H1 (cell line): ENCODE results near the gene TCEA2. TPM values are rescaled to one million over a fixed set of nuclear protein-coding genes. Genes with fewer than 3 reads are reported as not detected.

ENCODE experiments used
- CTCF ChIA-PET: fragments of 300-600 bp; sonication (Branson Sonifier 250); formaldehyde crosslinking; loops from one replicate; lab custom pipeline; 2021; ENCODE audit not compliant: partially characterized antibody; lab: Charles Lee
- POLR2A ChIA-PET: fragments of 300-600 bp; sonication (Branson Sonifier 250); formaldehyde crosslinking; loops from one replicate; lab custom pipeline; 2021; ENCODE audit warnings: inconsistent platforms; ENCODE audit not compliant: partially characterized antibody; lab: Charles Lee
- DNase-seq, 2 experiments: peaks; one replicate each; pipeline versions ENCODE4 v3.0.0 to v3.0.0-alpha.2; 2010 to 2022; ENCODE audit warnings: low spot score in 2 of 2, low read depth in 1 of 2, mixed read lengths in 1 of 2
- FAIRE-seq: peaks from 2 replicates; lab custom pipeline; 2011; peaks lifted over from hg19 to GRCh38; lab: Jason Lieb, UNC
- H2AFZ ChIP-seq: 2 replicates; pipeline ENCODE4 v1.8.1; 2012; ENCODE audit warnings: low read length, inconsistent platforms
- H2AK5ac ChIP-seq: 2 replicates; pipeline ENCODE4 v1.6.1; 2013; ENCODE audit warnings: low read depth, low read length
- H2BK120ac ChIP-seq: replicated peaks from 2 replicates; pipeline ENCODE3; 2013; ENCODE audit warnings: low read depth, low read length, inconsistent platforms
- H2BK12ac ChIP-seq: 2 replicates; pipeline ENCODE4 v1.6.1; 2013; ENCODE audit warnings: low read depth, low read length
- H2BK15ac ChIP-seq: 2 replicates; pipeline ENCODE4 v1.6.1; 2013; ENCODE audit warnings: low read length
- H2BK20ac ChIP-seq: 2 replicates; pipeline ENCODE4 v1.6.1; 2013; ENCODE audit warnings: low read length
- H2BK5ac ChIP-seq: 2 replicates; pipeline ENCODE4 v1.6.1; 2013; ENCODE audit warnings: low read depth, low read length
- H3K14ac ChIP-seq: 2 replicates; pipeline ENCODE4 v1.6.1; 2013; ENCODE audit warnings: inconsistent platforms; ENCODE audit not compliant: insufficient read length
- H3K18ac ChIP-seq: 2 replicates; pipeline ENCODE4 v1.6.1; 2013; ENCODE audit warnings: low read length; ENCODE audit errors: extremely low read depth
- H3K23ac ChIP-seq: 2 replicates; pipeline ENCODE4 v1.6.1; 2013; ENCODE audit warnings: inconsistent platforms; ENCODE audit not compliant: insufficient read length
- H3K23me2 ChIP-seq: 2 replicates; pipeline ENCODE4 v1.6.1; 2013; ENCODE audit warnings: low read depth, low read length
- H3K27ac ChIP-seq: 2 replicates; pipeline ENCODE4 v1.6.1; 2011; ENCODE audit warnings: low read depth, low read length, inconsistent platforms
- H3K27me3 ChIP-seq, 4 experiments: replicated peaks in 1 of 4; 1 replicate in 1 of 4; 2 replicates in 3 of 4; pipeline versions ENCODE4 v1.6.1 to v1.8.1; 2011 to 2013; ENCODE audit warnings: low read length in 3 of 4, mild to moderate bottlenecking in 3 of 4, inconsistent platforms in 2 of 4, mixed read lengths in 2 of 4, moderate library complexity in 1 of 4; ENCODE audit not compliant: control insufficient read depth in 3 of 4, insufficient read depth in 3 of 4; ENCODE audit errors: extremely low read depth in 1 of 4
- H3K36me3 ChIP-seq, 4 experiments: 2 replicates each; pipeline versions ENCODE4 v1.6.1 to v1.8.1; 2011 to 2013; ENCODE audit warnings: mild to moderate bottlenecking in 4 of 4, low read length in 3 of 4, moderate library complexity in 2 of 4, control low read depth in 1 of 4, inconsistent platforms in 1 of 4; ENCODE audit not compliant: insufficient read depth in 4 of 4, control insufficient read depth in 2 of 4
- H3K4ac ChIP-seq: replicated peaks from 2 replicates; pipeline ENCODE3; 2013; ENCODE audit warnings: low read length, low read depth, mixed read lengths, inconsistent platforms; ENCODE audit not compliant: insufficient read length
- H3K4me1 ChIP-seq, 4 experiments: replicated peaks in 1 of 4; 1 replicate in 1 of 4; 2 replicates in 3 of 4; pipeline versions ENCODE4 v1.6.1 to v1.8.1; 2011 to 2013; ENCODE audit warnings: low read length in 3 of 4, inconsistent platforms in 2 of 4, mixed read lengths in 1 of 4; ENCODE audit not compliant: insufficient read depth in 4 of 4, control insufficient read depth in 3 of 4
- H3K4me2 ChIP-seq, 2 experiments: 2 replicates each; pipeline versions ENCODE4 v1.6.1 to v1.8.1; 2011 to 2013; ENCODE audit warnings: low read depth in 2 of 2, low read length in 2 of 2, control low read depth in 1 of 2, inconsistent platforms in 1 of 2, mild to moderate bottlenecking in 1 of 2; ENCODE audit not compliant: insufficient read depth in 1 of 2
- H3K4me3 ChIP-seq, 4 experiments: fragments of 200-600, 300-600 bp in 1 of 4; sonication (generic), shearing (Covaris generic), sonication (Bioruptor Twin) in 1 of 4; 2 replicates each; pipeline versions ENCODE4 v1.5.1 to v1.8.1; 2011 to 2016; ENCODE audit warnings: low read length in 4 of 4, low read depth in 3 of 4, control low read depth in 2 of 4, inconsistent platforms in 2 of 4, mild to moderate bottlenecking in 2 of 4, mixed read lengths in 1 of 4, moderate library complexity in 1 of 4; ENCODE audit not compliant: insufficient read depth in 2 of 4; ENCODE audit errors: extremely low read depth in 1 of 4
- H3K56ac ChIP-seq: replicated peaks from 2 replicates; pipeline ENCODE3; 2013; ENCODE audit warnings: low read depth, mild to moderate bottlenecking, mixed read lengths, low read length, inconsistent platforms; ENCODE audit not compliant: insufficient read length
- H3K79me1 ChIP-seq: 2 replicates; pipeline ENCODE4 v1.6.1; 2013; ENCODE audit warnings: low read depth, low read length, control low read depth
- H3K79me2 ChIP-seq, 2 experiments: 2 replicates each; pipeline versions ENCODE4 v1.6.1 to v1.8.1; 2012 to 2013; ENCODE audit warnings: low read length in 2 of 2, mild to moderate bottlenecking in 2 of 2, inconsistent platforms in 1 of 2; ENCODE audit not compliant: insufficient read depth in 2 of 2, control insufficient read depth in 1 of 2
- H3K9ac ChIP-seq, 4 experiments: replicated peaks in 1 of 4; 1 replicate in 1 of 4; 2 replicates in 3 of 4; pipeline versions ENCODE4 v1.6.1 to v1.8.1; 2011 to 2013; ENCODE audit warnings: low read depth in 3 of 4, low read length in 3 of 4, control low read depth in 2 of 4, mild to moderate bottlenecking in 2 of 4, moderate library complexity in 2 of 4, inconsistent platforms in 1 of 4; ENCODE audit errors: extremely low read depth in 1 of 4
- H3K9me3 ChIP-seq, 2 experiments: 2 replicates each; pipeline versions ENCODE4 v1.6.1 to v1.8.1; 2012 to 2013; ENCODE audit warnings: mild to moderate bottlenecking in 2 of 2, moderate library complexity in 2 of 2, control low read depth in 1 of 2, inconsistent platforms in 1 of 2, low read depth in 1 of 2, low read length in 1 of 2, mixed read lengths in 1 of 2; ENCODE audit not compliant: insufficient read depth in 2 of 2
- H4K20me1 ChIP-seq, 2 experiments: replicated peaks in 1 of 2; 2 replicates each; pipeline versions ENCODE3 to v1.8.1; 2011 to 2013; ENCODE audit warnings: inconsistent platforms in 2 of 2, low read length in 2 of 2, mild to moderate bottlenecking in 1 of 2; ENCODE audit not compliant: insufficient read depth in 2 of 2, control insufficient read depth in 1 of 2
- H4K5ac ChIP-seq: 2 replicates; pipeline ENCODE4 v1.6.1; 2013; ENCODE audit warnings: low read length, low read depth, mixed read lengths, inconsistent platforms; ENCODE audit not compliant: insufficient read length
- H4K8ac ChIP-seq: 2 replicates; pipeline ENCODE4 v1.8.0; 2013; ENCODE audit warnings: mild to moderate bottlenecking, moderate library complexity, low read length, inconsistent platforms; ENCODE audit not compliant: insufficient read depth; ENCODE audit errors: extremely low read depth
- H4K91ac ChIP-seq: replicated peaks from 2 replicates; pipeline ENCODE3; 2013; ENCODE audit warnings: low read length, mixed read lengths, inconsistent platforms; ENCODE audit not compliant: insufficient read length
- BACH1 ChIP-seq: IDR thresholded peaks from 2 replicates; pipeline ENCODE4 v1.6.1; 2012; ENCODE audit warnings: low read length, improper control_type of control experiment
- E2F6 ChIP-seq: IDR thresholded peaks from 2 replicates; pipeline ENCODE4 v1.6.1; 2012; ENCODE audit warnings: inconsistent platforms
- MAX ChIP-seq: IDR thresholded peaks from 2 replicates; pipeline ENCODE4 v1.6.1; 2012; ENCODE audit warnings: inconsistent platforms
- NRF1 ChIP-seq: IDR thresholded peaks from 2 replicates; pipeline ENCODE4 v1.6.1; 2011; ENCODE audit warnings: mild to moderate bottlenecking, low read depth, low read length, improper control_type of control experiment
- POU5F1 ChIP-seq: IDR thresholded peaks from 2 replicates; pipeline ENCODE4 v1.6.1; 2011; ENCODE audit warnings: low read depth, mild to moderate bottlenecking, low read length, moderate library complexity
- SIRT6 ChIP-seq: IDR thresholded peaks from one replicate; pipeline ENCODE4 v1.7.1; 2012; ENCODE audit warnings: low read length, inconsistent platforms
- SIX5 ChIP-seq: IDR thresholded peaks from 2 replicates; pipeline ENCODE4 v1.6.1; 2011; ENCODE audit warnings: mild to moderate bottlenecking, low read depth, low read length
- SP1 ChIP-seq: IDR thresholded peaks from 2 replicates; pipeline ENCODE4 v1.6.1; 2011; ENCODE audit warnings: low read depth, low read length
- SP4 ChIP-seq: IDR thresholded peaks from 2 replicates; pipeline ENCODE4 v1.6.1; 2012; ENCODE audit warnings: low read length, inconsistent platforms
- YY1 ChIP-seq: IDR thresholded peaks from 2 replicates; pipeline ENCODE4 v1.6.1; 2011; ENCODE audit warnings: low read depth, mild to moderate bottlenecking, low read length
- WGBS, 2 experiments: shearing (Covaris generic) in 1 of 2; methylation state at CpG; one replicate each; pipeline versions ENCODE4 v1.1.6 to v1.1.7; 2013 to 2015; ENCODE audit warnings: low lambda C conversion rate in 2 of 2, mixed read lengths in 2 of 2, inconsistent platforms in 1 of 2, low coverage in 1 of 2, missing lambda C conversion rate in 1 of 2; ENCODE audit not compliant: insufficient replicate concordance in 2 of 2, insufficient coverage in 1 of 2, insufficient read length in 1 of 2; ENCODE audit errors: extremely low coverage in 1 of 2, missing lambda C conversion rate in 1 of 2; 5-methylcytosine and 5-hydroxymethylcytosine counted together
- polyA plus RNA-seq, 7 experiments: library from polyadenylated mRNA; depleted of rRNA in 3 of 7; stranded (reverse) in 5 of 7; unstranded in 2 of 7; fragments of >200 nt in 5 of 7; fragments of 200-250 nt in 2 of 7; gene quantifications; 1 replicate in 5 of 7; 2 replicates in 1 of 7; 4 replicates in 1 of 7; pipeline versions ENCODE4 v1.2.1 to v1.2.3, GENCODE V29; 2011 to 2013; ENCODE audit warnings: missing spikeins in 2 of 7, mixed read lengths in 2 of 7
- total RNA-seq: library from RNA; stranded (reverse); fragmentation: NEBNext Ultra II Directional; extraction: Animal tissue kit (Norgen Biotek cat#: 25700); gene quantifications from 2 replicates; pipeline ENCODE4 v1.2.1, GENCODE V29; 2021
- TF ChIP-seq, protein P1 (sequence below): IDR thresholded peaks from 2 replicates; pipeline ENCODE4 v1.6.1; 2012; ENCODE audit warnings: low read length, inconsistent platforms

Gene TCEA2
- total and polyA plus RNA-seq, 2 of the 8 experiments (the other 6 are each of a cell fraction or from before 2014, with no cell fraction given): 41.4 to 42.3 TPM

GRCh38 chr20:64069209-64069613, 6.2 kb downstream of the TCEA2 start:
- Histone ChIP-seq H3K9me3 (no peaks in the 10 kb centered on the region), H3K18ac (no peak overlapping the region; the same call in 1 of the 2 replicates), H4K5ac (no peak overlapping the region), H3K4ac (peak overlapping the region; percentile 21), H3K4me2 (no peak overlapping the region), H3K79me2 (no peaks in the 10 kb centered on the region), H3K23ac (no peak overlapping the region), H3K27me3 (no peaks in the 10 kb centered on the region), H3K23me2 (no peaks in the 10 kb centered on the region), H2BK120ac (no peak overlapping the region), H3K9ac (no peak overlapping the region), H4K91ac (peak overlapping the region; percentile 27), H2BK12ac (peak overlapping the region; percentile 92; the same call in 1 of the 2 replicates), H2AFZ (no peak overlapping the region), H3K14ac (no peak overlapping the region), H2BK15ac (peak overlapping the region; percentile 46; the same call in 1 of the 2 replicates), H4K8ac (peak overlapping the region; percentile 62), H3K4me1 (peaks cover 0 to 16% (median 5%) of the 10 kb centered on the region in 4 experiments; a peak in 6 of 7 replicates), H3K56ac (no peak overlapping the region), H4K20me1 (peaks cover 2 to 11% of the 10 kb centered on the region in 2 experiments), H3K36me3 (peaks cover 0 to 8% (median 3%) of the 10 kb centered on the region in 4 experiments; a peak in 3 of 8 replicates), H2AK5ac (peak overlapping the region; percentile 90; the same call in 1 of the 2 replicates), H3K4me3 (no peak overlapping the region), H3K27ac (no peak overlapping the region), H3K79me1 (0 out of 2 replicates have a peak, but pooled peaks cover 3% of the 10 kb centered on the region), H2BK20ac (no peak overlapping the region), H2BK5ac (no peak overlapping the region)
- DNase-seq (no peak), FAIRE-seq (no peak)
- CTCF ChIA-PET: interaction anchor here (0.5 to 3.1 kb wide), 15 partner anchors 9 to 1198 kb away, joined by 3 to 33 read pairs (median 6); partner anchors contain the start of genes C20orf204, LKAAEAR1, OPRL1 and RGS19
- POLR2A ChIA-PET: interaction anchor here (1.7 to 1.9 kb wide), 3 partner anchors 14 to 30 kb away, joined by 4 to 6 read pairs (median 5); partner anchors contain the start of gene LKAAEAR1
- WGBS, 2 experiments: 93% methylated on average over 20 of the region's 20 CpGs; no CpG with 5 or more reads in 1 of the 2 experiments
- TF ChIP-seq SP1: no peak
- no peak for TF ChIP-seq YY1
- TF ChIP-seq NRF1: no peak
- TF ChIP-seq, protein P1, sequence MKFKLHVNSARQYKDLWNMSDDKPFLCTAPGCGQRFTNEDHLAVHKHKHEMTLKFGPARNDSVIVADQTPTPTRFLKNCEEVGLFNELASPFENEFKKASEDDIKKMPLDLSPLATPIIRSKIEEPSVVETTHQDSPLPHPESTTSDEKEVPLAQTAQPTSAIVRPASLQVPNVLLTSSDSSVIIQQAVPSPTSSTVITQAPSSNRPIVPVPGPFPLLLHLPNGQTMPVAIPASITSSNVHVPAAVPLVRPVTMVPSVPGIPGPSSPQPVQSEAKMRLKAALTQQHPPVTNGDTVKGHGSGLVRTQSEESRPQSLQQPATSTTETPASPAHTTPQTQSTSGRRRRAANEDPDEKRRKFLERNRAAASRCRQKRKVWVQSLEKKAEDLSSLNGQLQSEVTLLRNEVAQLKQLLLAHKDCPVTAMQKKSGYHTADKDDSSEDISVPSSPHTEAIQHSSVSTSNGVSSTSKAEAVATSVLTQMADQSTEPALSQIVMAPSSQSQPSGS: no peak
- TF ChIP-seq MAX: no peak
- TF ChIP-seq POU5F1: no peak
- TF ChIP-seq SP4: no peak
- no peak for TF ChIP-seq SIRT6
- no peak for TF ChIP-seq SIX5
- no peak for TF ChIP-seq BACH1
- TF ChIP-seq E2F6: no peak
